Large intestine (tissue), 3 donors: Measurements from ENCODE around the gene ZFHX2. TPM values are rescaled to one million over a fixed set of nuclear protein-coding genes. Genes with fewer than 3 reads are reported as not detected.
A peak's percentile ranks its signal among the peaks of the same experiment; 100 is the strongest.

Experiments
- DNase-seq, 2 donors: peaks; one replicate each; pipeline versions ENCODE4 v3.0.0 to v3.0.0-alpha.2; 2013
- H3K27ac ChIP-seq: one replicate; pipeline ENCODE4 v1.5.1; 2013; ENCODE audit warnings: low read length
- H3K27me3 ChIP-seq: 2 replicates; pipeline ENCODE4 v1.6.1; 2013; ENCODE audit warnings: low read length; ENCODE audit not compliant: control insufficient read depth, insufficient read depth
- H3K36me3 ChIP-seq: 2 replicates; pipeline ENCODE4 v1.6.1; 2013; ENCODE audit warnings: low read length; ENCODE audit not compliant: control insufficient read depth, insufficient read depth
- H3K4me1 ChIP-seq: one replicate; pipeline ENCODE4 v1.6.1; 2013; ENCODE audit warnings: low read length; ENCODE audit not compliant: control insufficient read depth, insufficient read depth
- H3K4me3 ChIP-seq: one replicate; pipeline ENCODE4 v1.5.1; 2013; ENCODE audit warnings: low read length
- H3K9me3 ChIP-seq: one replicate; pipeline ENCODE4 v1.6.1; 2013; ENCODE audit warnings: mild to moderate bottlenecking, low read depth, low read length, moderate library complexity; ENCODE audit not compliant: control insufficient read depth
- WGBS: methylation state at CpG from one replicate; pipeline ENCODE4 v1.1.5; 2013; ENCODE audit warnings: low lambda C conversion rate; ENCODE audit not compliant: insufficient coverage; 5-methylcytosine and 5-hydroxymethylcytosine counted together
- polyA plus RNA-seq: library from polyadenylated mRNA; unstranded; fragments of 120-200 nt; gene quantifications from one replicate; pipeline ENCODE4 v1.2.1, GENCODE V29; 2013

ZFHX2 gene
- polyA plus RNA-seq, 1 donor, result 4.1 TPM

DNA sequence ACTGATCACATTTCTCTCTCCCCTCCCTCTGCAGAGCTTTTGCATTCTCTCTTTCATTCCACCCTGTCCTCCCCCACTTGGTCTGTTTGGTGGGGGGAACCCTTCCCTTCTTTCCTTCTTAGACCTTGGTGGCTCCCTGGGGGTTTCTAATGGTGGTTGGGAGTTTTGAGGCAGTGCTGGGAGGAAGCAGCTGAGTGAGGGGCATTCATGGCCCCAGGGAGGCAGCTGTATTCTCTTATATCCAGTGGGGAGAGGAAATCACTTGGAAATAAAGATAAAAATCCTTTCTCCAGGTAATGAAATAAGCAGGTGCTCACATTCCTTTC, 68.8 kb downstream of the ZFHX2 start:
- Histone ChIP-seq H3K9me3 (no peaks in the 10 kb centered on the region), H3K4me1 (peaks cover 10% of the 10 kb centered on the region), H3K27ac (no peak overlapping the region), H3K36me3 (peaks cover 31% of the 10 kb centered on the region), H3K4me3 (no peak overlapping the region), H3K27me3 (no peaks in the 10 kb centered on the region)
- no peak for DNase-seq

DNA sequence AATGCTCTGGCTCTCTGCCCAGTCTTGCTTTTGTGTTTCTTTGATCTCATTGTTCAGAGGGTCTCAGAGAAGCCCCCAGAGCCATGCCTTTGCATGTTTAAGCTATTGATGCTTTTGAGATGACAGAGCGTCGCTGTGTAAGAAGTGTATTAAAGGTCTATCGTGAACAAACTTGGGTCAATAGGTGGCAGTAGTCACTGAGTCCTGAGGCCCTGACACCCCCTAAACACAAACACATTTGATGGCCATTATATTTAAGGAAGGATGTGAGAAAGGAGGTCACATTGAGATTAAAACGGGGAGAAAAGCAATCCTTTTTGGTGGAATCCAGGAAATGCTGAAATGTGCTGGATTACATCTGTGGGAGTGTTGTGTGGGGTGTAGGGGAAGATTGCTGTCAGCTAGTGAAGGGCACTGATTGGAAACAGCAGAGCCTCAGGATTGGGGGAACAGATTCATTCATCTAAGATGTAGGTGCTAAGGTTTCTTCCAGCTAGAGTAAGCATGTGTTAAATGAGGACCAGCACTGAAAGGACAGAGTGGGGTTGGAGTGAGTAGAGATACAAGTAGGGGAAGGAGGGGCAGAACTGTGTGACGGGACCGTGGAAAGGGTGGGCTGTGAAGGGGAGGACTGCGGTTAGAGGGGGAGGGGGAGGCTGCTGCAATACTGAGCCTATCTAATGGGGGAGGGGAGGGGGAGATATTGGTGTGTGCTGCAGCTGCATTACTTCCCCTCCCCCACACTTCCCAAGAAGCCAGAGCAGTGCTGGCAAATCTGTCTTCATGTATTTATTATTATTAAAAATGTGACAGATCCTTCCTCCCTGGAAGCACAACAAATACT, 69.4 kb downstream of the ZFHX2 start:
- Histone ChIP-seq H3K36me3 (peaks cover 36% of the 10 kb centered on the region), H3K27me3 (no peaks in the 10 kb centered on the region), H3K4me3 (no peak overlapping the region), H3K9me3 (no peaks in the 10 kb centered on the region), H3K27ac (no peak overlapping the region), H3K4me1 (peaks cover 10% of the 10 kb centered on the region)
- 60% methylated on average over 1 of the region's 7 CpGs for WGBS
- DNase-seq, result no peak

DNA sequence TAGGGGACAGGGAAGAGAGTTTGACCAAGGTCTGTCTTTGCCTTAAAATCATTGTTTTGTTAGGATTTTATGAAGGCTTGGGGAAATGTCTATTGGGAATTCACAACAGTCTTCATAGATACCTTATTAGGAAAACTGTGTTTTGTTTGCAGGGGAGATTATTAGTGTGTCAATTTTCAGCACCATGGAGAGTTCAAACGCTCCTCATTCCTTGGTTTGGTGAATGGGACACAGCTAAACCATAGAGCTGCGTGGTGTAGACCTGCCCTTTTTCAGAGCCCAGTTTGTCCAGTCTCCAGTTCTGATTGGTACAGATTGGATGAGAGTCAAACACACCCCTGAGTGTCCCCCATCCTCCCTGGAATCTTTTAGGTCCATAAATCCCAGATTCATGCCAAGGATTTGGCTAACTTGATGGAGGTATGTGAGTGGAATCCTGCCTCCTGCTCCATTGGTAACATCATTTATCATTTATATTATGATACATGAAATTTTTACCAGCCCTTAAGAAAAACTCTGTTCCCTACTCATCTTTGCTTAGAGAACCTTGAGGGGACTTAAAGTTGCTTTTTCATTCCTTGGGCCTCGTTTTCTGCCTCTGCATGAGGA, 70.1 kb downstream of the ZFHX2 start:
- DNase-seq, result peak in 1 of 2 donors; percentile 14
- Histone ChIP-seq H3K36me3 (peaks cover 37% of the 10 kb centered on the region), H3K27me3 (no peaks in the 10 kb centered on the region), H3K4me1 (peaks cover 10% of the 10 kb centered on the region), H3K27ac (no peak overlapping the region), H3K9me3 (no peaks in the 10 kb centered on the region), H3K4me3 (no peak overlapping the region)
- WGBS, result 100% methylated on average over 1 of the region's 3 CpGs

DNA sequence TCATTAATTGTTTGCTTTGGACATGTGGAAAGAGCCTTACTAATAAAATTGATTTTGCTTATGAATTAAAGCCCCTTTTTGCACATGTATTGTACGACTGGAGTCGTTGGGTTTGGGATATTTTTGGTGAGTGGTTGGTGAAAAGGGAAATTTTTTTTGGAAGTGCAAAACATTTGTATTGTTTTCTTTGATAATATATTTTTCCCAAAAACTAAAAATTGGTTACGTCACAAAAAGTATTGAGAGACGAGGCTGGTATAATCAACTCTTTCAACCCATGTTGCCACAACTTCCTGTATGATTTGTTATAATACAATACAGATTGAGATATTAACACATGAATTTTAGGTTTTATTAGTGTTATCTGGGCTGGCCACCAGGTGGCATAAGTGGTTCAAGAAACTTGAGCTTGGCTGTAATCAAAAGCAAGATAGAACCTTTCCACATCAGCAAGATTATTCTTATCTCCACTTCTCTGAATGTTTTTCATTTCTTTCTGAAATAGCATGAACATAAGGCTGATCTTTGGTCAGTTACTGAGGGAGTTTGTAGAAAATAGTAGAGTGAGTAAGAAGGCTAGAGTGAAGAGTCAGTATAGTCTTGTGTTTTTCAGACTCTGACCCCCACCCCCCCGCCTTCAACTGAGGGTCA, 73.3 kb downstream of the ZFHX2 start:
- H3K36me3 ChIP-seq, result peaks cover 52% of the 10 kb centered on the region
- H3K4me3 ChIP-seq, result no peak overlapping the region
- DNase-seq, result peak; percentile 71 to 79
- H3K4me1 ChIP-seq, result peaks cover 10% of the 10 kb centered on the region
- H3K27ac ChIP-seq, result peak overlapping the region; percentile 82
- H3K27me3 ChIP-seq, result no peaks in the 10 kb centered on the region
- H3K9me3 ChIP-seq, result no peaks in the 10 kb centered on the region
- 69% methylated on average over 2 of the region's 5 CpGs for WGBS

DNA sequence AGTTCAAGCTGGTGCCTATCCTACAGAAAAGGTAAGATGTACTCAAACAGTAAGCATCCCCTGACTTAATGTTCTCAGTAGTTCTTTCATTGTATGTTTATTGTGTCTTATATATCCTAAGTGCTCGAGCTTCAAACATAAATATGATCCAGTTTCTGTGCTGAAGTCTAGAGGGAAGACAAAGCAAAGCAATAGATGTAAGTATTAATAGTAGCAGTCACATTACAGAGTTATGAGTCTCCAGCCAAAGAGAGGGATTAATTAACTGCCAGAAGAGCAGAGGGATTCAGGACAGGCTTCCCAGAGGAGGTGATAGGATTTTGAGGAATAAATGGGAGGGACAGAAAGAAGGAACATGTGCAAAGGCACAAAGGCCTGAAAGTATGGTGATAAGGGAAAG, 80.6 kb downstream of the ZFHX2 start:
- Histone ChIP-seq H3K36me3 (peaks cover 36% of the 10 kb centered on the region), H3K27me3 (no peaks in the 10 kb centered on the region), H3K9me3 (no peaks in the 10 kb centered on the region), H3K4me1 (peaks cover 4% of the 10 kb centered on the region), H3K4me3 (no peak overlapping the region), H3K27ac (no peak overlapping the region)
- WGBS, result no CpG with 5 or more reads among the region's 1 CpG
- no peak for DNase-seq

Other genes with a start within 250 kb of the ZFHX2 start
- gene PPP1R3E, start 248.9 kb downstream of the ZFHX2 start, polyA plus RNA-seq, result 27.3 TPM
- gene BCL2L2, start 244.9 kb downstream of the ZFHX2 start, polyA plus RNA-seq, result 53.8 TPM
- 199 TPM for gene PABPN1, start 230.3 kb downstream of the ZFHX2 start, polyA plus RNA-seq
- gene SLC22A17, start 198.9 kb downstream of the ZFHX2 start, polyA plus RNA-seq, result 46.9 TPM
- 19.0 TPM for gene EFS, start 186.6 kb downstream of the ZFHX2 start, polyA plus RNA-seq
- not detected for gene IL25, start 179.0 kb downstream of the ZFHX2 start, polyA plus RNA-seq
- 3.4 TPM for gene CMTM5, start 174.7 kb downstream of the ZFHX2 start, polyA plus RNA-seq
- gene MYH6, start 143.5 kb downstream of the ZFHX2 start, polyA plus RNA-seq, result 0.03 TPM
- gene MYH7, start 116.1 kb downstream of the ZFHX2 start, polyA plus RNA-seq, result 0.91 TPM
- gene NGDN, start 82.1 kb downstream of the ZFHX2 start, polyA plus RNA-seq, result 48.3 TPM
- gene THTPA, start 4.5 kb upstream of the ZFHX2 start, polyA plus RNA-seq, result 34.8 TPM
- 166 TPM for gene AP1G2, start 16.0 kb upstream of the ZFHX2 start, polyA plus RNA-seq
- 6.6 TPM for gene JPH4, start 27.0 kb upstream of the ZFHX2 start, polyA plus RNA-seq
- 0.84 TPM for gene DHRS2, start 84.6 kb upstream of the ZFHX2 start, polyA plus RNA-seq